HG03354 (cell line): ENCODE data around the gene ZNF177.

Experiments
- ATAC-seq: cut with Tn5 transposase; IDR thresholded peaks from one replicate; pipeline ENCODE4 v1.9.1; 2021; ENCODE audit warnings: mild to moderate bottlenecking; ENCODE audit not compliant: unreplicated experiment, poor library complexity, severe bottlenecking

ZNF177 gene

GRCh38 chr19:9413240-9413954, 50.6 kb downstream of the ZNF177 start:
- ATAC-seq = no peak

GRCh38 chr19:9427941-9428340, 65.1 kb downstream of the ZNF177 start:
- no peak for ATAC-seq

DNA sequence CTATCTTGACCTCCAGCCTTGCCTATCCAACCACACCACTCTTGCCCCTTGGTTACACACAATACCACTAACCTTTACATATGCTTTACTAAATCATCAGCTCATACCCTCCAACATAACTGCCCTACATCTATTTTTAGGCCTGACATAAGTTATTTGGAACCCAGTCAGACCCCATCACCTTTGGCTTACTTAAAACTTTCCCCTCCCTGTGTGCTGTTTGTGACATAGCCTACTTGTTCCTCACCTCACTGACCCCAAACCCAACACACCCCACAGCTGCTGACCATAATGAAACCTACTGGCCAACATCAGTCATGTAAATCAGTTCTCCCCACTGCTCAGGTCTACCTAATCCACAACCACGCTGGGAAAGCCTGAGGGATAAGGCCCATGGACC, 67.6 kb downstream of the ZNF177 start:
- no peak for ATAC-seq

DNA sequence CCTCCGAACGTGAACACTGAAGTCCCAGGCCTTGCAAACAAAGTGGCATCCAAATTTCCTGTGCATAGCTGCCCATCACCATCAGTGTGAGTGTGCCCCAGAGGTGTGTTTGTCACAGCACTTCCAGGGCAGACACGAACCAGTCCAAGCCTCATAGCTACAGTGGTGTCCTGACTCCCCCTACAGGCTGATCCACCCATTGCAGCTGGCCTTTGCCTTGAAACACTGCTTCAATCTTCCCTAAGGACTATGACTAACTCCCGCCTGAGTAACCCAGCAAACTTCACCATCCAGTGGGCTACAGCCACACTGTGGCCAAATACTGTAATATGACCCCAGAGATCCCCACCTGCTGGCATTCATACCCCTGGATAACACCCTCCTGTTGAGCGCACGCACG, 68.7 kb downstream of the ZNF177 start:
- no peak for ATAC-seq
